Pons (tissue), 1 donor: ENCODE results near the gene PPARD.
"Not testable (repeated sequence)": the region's sequence is repeated elsewhere in the genome, so short reads cannot be mapped to it uniquely, and the experiment has no call there.

Source experiments
- DNase-seq: peaks from one replicate; pipeline ENCODE4 v3.0.0-alpha.2; 2016; ENCODE audit warnings: low spot score

Gene PPARD

GRCh38 chr6:35312076-35312800 is 30.1 kb upstream of the PPARD start:
- DNase-seq: no peak

GRCh38 chr6:35312807-35313206 is 29.6 kb upstream of the PPARD start:
- no peak for DNase-seq

GRCh38 chr6:35317483-35318195 is 24.7 kb upstream of the PPARD start:
- no peak for DNase-seq

- peak; percentile 62 for DNase-seq
Measured at GRCh38 chr6:35318196-35319171, 23.9 kb upstream of the PPARD start.

GRCh38 chr6:35319346-35320030 is 22.9 kb upstream of the PPARD start:
- no peak for DNase-seq

GRCh38 chr6:35320031-35320410 is 22.3 kb upstream of the PPARD start:
- no peak for DNase-seq

- no peak for DNase-seq
Measured at GRCh38 chr6:35321091-35321490, 21.3 kb upstream of the PPARD start.

- DNase-seq: peak; percentile 50
Measured at GRCh38 chr6:35327349-35328027, 14.9 kb upstream of the PPARD start.

- DNase-seq: no peak
Measured at GRCh38 chr6:35328108-35328723, 14.1 kb upstream of the PPARD start.

- DNase-seq: not testable (repeated sequence)
Measured at GRCh38 chr6:35328965-35329364, 13.4 kb upstream of the PPARD start.

GRCh38 chr6:35330541-35331119 is 11.7 kb upstream of the PPARD start:
- no peak for DNase-seq

GRCh38 chr6:35332074-35332887 is 10.1 kb upstream of the PPARD start:
- DNase-seq: not testable (repeated sequence)

- DNase-seq: no peak
Measured at GRCh38 chr6:35341557-35341956, 801 bp upstream of the PPARD start.

GRCh38 chr6:35343092-35343834 is 905 bp downstream of the PPARD start:
- peak; percentile 59 for DNase-seq

- no peak for DNase-seq
Measured at GRCh38 chr6:35343835-35344550, 1.6 kb downstream of the PPARD start.

GRCh38 chr6:35351422-35351821 is 9.1 kb downstream of the PPARD start:
- DNase-seq: no peak

- DNase-seq: no peak
Measured at GRCh38 chr6:35352735-35353134, 10.4 kb downstream of the PPARD start.
